IPS-NIHi11 (cell line): ENCODE data around the gene NIT1.

Source experiments
- DNase-seq: peaks from one replicate; pipeline ENCODE4 v3.0.0; 2012; ENCODE audit warnings: mixed read lengths, low spot score

NIT1 gene

DNA sequence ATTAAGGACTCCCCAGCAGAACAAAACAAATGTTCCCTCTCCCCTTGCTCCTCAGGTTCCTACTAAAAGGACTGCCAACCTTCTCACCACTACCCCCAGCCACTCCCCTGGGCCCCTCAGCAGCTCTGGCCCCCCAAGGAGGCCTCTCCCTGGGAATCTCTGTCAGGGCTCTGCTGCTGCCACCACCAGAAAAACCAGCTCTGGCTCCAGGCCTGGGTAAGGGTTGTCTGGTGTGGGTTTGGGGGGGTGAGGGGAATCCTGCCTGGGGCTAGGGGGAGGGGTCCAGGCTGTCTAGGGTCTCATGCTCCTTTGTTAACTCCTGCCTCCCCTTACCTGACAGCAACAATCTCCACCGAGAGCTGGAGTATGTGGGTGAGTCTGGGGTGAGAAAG is 33.3 kb upstream of the NIT1 start:
- no peak for DNase-seq

DNA sequence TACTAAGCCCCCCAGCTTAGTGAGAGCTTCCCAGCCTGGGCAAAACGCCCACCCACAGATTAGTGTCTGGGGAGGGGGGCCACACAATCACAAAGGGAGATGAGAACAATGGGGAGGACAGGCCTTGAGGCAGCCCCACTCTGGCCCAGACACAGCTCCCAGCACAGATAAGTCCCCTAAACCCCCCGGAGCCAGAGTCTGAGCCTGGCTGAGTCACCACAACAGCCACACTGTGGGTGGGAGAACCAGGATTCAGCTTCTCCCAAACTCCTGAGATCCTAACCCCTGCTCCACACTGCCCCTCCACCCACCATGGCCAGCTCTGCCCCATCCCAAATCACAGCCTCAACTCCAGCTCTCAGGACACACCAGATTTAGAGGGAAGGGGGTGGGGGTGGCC is 32.7 kb upstream of the NIT1 start:
- DNase-seq, result no peak

DNA sequence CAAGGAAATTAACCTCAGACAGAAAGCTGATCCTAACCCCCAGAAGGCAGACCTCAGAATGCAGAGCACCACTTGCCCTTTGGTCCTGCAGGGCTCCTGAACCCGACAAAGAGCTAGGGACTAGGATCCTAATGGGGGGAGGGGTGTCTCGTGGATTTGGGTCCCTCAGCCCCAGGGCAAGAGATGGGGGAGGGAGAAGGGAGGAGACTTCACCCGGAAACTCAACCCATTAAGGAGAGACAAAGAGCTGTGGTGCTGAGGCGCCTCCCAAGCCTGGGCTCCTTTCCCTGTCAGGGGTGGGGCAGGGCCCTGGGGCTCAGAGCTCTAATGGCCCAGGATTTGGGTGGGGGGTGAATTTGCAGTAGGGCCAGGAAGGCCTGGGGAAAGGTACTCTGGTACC is 31.4 kb upstream of the NIT1 start:
- no peak for DNase-seq

DNA sequence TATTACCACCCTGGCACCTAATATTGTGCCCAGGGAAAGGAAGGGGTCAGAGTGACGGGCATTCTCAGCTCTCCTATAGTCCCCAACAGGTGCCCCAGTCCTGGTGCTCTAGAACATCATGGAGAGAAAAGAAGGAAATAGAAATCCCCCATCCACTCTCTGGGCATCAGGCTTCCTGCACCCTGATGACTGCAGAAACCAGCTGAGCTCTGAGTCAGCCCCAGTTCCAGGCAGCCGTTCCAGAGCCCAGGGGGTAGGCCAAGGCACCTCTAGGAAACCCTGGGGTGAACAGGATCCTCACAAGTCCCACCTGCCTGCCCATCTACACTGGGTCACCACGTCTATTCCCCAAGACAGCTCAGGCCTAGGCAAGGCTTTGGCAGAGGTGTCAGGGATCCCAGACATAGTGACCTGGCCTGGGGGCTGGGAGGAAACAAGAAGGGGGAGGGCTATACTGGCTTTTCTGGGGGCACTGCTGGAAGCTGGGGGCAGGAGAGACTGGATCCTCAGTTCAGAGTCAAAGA is 29.3 kb upstream of the NIT1 start:
- DNase-seq, result no peak

DNA sequence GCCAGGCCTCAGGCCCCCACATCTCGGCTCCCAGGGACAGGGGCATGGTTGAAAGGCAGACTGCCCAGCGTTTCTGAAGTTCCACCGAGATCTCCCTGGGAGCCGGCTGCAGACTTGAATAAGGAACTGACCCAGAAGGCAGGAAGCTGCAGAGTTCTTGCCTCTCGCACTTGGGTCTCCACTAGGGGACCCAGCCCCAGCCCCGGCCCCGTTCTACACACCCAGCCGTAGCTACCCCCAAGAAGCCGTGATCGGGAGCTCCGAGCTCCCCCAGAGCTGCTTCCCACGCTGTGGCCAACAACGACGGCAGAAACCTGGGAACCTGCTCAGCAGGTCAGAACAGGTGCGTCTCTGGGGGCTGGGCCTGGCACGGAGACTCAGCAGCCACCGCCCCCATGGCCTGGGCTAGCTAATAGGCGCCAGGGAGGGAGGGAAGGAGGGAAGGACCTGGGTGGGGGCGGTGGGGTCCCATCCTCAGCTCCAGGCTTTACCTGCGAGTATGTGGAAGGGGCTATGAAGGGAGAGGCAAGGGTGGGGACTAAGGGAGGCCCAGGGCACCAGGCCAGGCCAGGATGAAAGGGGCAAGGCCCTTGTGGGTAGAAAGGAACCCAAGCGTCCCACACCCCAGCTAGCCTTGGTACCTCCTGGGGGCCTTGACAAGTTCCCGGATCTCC is 28.5 kb upstream of the NIT1 start, which contains the start of gene NECTIN4:
Gene NECTIN4 (minus strand): TSS at position 308 of the 674 bp plus-strand sequence. CDS start 262 bp downstream, at position 46.
- DNase-seq, result peak; percentile 66

DNA sequence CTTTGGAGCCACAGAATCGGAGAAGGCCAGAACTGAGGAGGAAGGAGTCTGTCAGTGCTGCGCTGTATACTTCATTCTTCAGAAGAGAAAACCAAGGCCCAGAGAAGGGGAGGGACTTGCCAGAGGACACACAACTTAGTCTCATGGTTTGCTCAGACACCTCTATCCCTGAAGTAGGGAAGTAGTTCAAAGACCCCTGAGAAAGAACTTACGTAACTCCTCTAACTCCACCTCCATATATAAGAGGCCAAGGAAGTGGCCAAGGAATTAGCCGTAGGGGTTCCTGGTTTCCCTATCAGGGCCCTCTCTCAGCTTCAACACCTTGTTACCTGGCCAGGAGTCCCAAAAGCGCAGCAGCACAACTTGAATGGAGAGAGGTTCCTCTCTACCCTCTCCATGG is 28.0 kb upstream of the NIT1 start:
- no peak for DNase-seq

DNA sequence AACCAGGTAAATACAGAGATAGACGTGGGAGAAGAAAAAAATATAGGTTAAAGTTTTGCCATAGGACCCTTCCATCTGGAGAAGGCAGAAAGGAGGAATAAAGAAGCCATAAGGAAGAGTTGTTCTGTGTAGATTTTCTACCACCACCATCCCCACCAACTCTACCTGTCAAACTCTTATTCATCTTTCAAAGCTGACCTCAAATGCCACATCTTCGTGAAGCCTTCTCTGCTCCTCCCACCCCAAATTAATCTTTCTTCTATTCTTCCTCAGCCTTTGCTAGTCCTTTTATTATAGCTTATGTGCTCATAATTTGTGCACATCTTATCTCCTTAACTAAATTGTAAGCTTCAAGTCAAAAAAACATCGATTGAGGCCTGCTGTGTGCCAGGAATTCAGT is 27.3 kb upstream of the NIT1 start:
- DNase-seq, result no peak

DNA sequence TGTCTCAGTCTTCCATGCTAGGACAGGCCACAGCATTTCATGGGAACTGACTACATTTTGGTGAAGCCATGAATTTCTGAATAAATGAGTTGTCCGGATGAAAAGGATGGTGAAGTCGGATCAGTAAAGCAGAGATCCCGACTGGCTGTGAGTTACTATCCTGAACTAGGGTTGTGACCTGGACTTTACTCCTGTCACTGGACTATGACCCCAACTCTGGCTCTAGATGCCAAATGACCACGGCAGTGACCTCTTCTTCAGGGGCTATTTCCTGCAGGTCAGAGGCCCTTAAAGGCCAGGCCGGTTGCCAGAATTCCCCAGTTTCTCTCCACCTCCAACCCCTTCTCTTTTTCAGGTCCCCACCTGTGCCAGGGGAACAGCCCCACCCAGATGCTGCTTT is 26.8 kb upstream of the NIT1 start:
- no peak for DNase-seq

DNA sequence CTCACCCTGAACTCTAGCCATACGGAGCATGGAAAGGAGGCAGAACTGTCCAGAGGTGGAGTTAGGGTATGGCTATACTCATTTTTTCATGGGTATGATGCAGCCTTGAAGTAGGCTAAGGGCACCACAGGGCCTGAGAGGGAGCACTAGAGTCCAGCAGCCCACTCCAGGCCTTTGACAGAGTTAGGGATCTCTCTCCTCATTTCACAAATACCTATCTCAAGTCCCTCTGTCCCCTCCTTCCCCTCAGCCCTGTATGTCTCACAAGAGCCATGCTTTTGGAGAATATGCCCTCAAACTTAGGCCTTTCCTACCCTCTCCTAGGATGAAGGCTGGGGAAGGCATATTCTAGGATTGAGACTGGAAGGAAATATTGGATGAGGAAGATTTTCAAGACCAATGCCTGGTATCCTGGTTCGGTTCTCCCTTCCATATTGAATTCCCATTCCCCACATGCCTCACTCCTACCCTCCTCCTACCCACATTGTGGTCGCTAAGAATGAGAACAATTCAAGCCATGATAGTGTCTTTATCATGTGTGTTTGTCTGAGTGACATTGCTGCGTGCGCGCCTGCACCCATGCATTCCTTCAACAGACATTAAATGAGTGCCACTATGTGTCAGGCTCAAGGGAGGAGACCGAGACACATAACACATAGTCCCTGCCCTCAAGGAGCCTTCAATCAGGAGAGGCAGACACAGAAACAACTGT is 26.0 kb upstream of the NIT1 start:
- DNase-seq, result no peak

DNA sequence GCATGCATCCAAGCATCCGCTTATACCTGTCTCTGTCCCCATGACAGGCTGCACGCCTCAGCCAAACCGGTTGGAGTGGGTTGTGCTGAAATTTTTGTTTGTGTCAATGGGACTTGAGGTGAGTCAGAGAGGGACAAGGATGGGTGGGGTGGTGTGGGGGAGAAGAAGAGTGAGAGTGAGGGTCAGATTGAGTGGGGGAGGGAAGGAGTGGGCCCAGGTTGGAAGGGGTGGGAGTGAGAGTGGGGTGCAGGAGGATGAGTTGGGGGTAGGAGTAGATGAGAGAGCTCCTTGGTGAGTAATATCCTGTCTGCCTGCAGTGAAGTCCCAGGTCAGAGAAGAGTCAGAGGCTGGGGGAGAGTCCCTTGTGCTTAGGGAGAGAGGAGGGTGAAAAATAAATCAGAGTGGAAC is 25.3 kb upstream of the NIT1 start:
- no peak for DNase-seq

DNA sequence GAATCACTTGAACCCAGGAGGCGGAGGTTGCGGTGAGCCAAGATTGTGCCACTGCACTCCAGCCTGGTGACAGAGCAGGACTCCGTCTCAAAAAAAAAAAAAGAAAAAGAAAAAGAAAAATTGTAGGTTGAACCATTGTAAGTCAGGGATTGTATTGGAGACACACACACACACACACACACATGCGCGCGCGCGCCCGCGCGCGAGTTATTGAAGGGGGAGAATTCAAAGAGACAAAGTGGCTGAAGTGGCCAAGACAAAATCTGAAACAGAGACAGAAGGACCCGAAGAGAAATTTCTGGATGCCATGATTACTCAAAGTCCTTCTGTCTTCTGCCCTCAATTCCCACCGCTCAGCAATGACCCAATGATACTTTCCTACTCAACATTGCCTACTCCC is 23.4 kb upstream of the NIT1 start:
- no peak for DNase-seq

DNA sequence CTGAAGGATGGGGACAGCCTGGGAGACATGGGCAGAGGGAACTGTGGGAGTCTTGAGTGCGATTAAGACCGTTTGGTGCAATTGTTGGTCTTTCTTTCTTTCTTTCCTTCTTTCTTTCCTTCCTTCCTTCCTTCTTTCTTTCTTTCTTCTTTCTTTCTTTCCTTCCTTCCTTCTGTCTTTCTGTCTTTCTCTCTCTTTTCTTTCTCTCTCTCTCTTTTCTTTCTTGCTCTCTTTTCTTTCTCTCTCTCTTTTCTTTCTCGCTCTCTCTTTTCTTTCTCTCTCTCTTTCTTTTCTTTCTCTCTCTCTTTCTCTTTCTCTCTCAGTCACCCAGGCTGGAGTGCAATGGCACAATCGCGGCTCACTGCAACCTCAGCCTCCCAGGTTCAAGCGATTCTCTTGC is 22.7 kb upstream of the NIT1 start:
- DNase-seq, result no peak

DNA sequence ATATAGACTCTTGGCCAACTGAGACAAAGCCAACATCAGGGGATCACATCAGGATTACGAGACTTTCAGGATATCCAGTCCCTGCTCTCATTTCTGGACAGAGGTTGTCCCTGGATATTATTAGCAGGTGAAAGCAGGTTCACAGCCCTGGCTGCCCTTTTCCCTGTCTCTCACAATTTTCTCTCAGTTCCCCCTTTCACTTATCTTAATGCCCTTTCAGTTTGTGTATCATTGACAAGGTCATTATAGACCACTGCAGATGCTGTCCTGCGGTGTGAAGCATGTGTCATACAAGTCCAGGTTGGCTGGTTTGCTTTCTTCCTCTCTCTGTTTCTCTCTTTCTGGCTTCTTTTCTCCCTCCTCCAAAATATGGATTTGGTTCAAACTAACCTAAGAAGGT is 21.9 kb upstream of the NIT1 start:
- no peak for DNase-seq

DNA sequence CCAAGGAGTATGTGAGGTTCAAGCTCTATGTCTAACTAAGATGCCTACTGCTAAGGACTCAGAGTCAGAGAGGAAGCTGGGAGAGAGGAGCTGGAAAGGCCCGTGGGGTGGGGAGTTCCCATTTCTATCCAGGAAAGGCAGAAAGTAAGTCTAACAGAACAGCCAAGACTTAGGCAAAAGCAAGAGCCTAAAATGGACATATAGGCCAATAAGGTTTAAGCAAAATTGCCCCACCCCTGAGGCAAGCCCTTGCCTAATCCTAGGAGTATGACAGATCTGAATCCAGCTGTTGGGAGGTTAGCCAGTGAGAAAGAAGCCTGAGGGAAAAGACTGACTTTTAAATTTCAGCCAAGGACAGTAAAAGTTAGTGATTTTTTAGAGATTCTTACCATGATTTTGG is 21.4 kb upstream of the NIT1 start:
- DNase-seq, result no peak

DNA sequence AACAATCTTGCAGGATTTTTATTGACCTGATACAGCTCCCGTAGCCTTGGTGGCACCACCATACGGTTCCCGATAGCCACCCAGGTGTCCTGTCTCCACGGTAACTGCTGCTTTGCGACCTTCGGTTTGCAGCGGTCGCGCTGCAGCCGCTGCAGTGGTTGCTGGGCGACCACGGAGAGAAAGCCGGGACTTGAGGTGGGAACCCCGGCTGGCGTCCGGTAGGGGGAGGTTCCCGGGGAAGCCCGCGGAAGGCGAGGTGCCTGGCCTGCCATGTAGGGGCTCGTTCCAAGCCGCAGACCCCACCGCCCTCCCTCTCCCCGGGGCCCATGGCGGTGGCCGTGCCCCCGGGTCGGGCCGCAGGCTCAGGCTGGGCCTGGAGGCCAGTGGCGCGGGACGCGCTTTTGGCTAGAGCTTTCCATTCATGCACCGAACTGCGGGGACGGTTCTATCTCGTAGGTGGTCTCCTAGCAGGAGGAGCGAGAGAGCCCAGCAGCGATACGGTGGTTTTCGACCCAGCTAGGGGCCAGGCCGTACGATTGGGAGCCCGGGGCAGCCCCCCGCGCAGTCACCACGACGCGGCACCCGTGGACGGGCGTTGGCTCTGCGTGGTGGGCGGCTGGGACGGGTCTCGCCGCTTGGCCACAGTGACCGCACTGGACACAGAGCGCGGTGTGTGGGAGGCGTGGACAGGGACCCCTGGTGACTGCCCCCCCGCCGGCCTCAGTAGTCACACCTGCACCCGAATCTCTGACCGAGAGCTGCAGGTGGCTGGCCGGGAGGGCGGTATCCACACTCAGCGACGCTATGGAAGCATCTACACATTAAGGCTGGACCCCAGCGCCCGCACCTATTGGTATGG is 19.5 kb upstream of the NIT1 start, which contains the start of gene KLHDC9:
Gene KLHDC9 (plus strand): TSS at position 152 of the 859 bp plus-strand sequence. CDS start 175 bp downstream, at position 327.
- peak; percentile 97 for DNase-seq

DNA sequence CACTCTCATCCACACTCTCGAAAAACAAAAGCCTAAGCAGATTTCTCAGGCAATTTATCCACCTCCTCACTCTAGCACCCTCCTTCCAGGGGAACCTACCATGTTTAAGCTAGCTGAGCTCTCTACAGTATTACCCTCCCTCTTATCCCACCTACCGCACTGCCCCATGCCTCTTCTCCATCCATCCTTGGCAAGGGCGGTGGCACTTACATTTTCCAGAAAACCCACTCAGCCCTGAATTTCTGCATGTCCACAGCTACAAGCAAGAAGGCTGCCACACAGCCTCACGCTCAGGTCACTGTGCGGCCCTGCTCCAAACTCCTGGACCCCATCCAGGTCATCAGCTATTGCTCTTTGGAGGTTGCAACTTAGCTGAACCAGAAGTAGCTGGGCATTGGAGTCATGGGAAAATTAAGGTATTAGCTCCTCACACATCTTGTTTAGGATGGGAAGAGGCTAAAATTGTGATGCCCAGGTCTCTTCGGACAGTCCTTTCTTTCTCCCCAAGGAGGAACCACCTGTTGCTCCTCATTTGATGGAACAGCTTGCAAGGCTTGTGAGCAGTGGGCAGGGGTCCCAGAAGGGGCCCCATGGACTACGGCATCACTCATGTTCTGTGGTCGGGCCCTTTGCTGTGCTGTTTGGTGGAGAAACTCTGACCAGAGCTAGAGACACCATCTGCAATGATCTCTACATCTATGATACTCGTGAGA is 18.7 kb upstream of the NIT1 start:
- DNase-seq, result no peak

DNA sequence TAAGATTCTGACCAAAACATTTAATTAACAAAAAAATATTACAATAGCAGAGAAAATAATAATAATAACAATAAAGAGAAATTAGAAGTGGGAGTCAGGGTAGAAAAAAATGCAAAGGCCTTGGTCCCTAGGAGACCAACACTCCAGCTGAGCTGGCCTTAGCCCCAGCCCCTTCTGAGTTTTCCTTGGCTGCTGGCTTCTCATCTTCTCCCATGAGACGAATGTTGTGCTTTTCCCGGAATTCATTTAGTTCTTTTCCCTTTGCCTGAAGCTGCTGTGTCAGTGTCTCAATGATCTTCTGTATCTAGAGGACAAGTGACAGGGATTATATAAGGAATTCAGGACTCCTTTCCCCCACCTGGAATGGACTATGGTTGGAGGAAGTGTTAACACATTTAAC is 17.3 kb upstream of the NIT1 start:
- DNase-seq, result no peak

DNA sequence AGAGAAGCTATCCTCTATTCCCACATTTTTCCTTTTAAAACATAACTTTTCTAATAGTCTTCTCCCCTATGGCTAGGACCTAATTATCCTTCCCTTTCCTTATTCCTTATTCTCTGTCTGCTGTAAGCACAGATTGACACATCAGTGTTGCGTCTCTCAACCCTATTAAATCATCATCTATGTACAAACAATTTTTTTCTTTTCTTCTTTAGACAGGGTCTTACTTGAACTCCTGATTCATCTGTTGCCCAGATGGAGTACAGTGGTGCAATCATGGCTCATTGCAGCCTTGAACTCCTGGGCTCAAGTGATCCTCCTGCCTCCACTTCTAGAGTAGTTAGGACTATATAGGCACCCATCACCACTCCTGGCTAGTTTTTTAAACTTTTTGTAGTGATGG is 11.5 kb upstream of the NIT1 start:
- DNase-seq, result no peak

DNA sequence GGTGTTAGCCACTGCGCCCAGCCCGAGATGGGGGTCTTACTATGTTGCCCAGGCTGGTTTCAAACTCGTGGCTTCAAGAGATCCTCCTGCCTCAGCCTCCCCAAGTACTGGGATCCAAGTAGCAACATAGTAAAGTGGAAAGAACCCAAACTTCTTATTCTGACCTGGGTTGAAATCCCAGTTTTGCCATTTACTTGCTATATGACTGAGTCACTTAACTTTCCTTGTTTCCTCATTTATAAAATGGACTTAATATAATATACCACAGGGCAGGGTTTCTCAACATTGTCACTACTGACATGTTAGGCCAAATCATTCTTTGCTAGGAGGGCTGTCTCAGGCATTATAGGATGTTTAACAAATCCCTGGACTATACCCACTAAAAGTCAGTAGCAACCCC is 6.8 kb upstream of the NIT1 start:
- no peak for DNase-seq

DNA sequence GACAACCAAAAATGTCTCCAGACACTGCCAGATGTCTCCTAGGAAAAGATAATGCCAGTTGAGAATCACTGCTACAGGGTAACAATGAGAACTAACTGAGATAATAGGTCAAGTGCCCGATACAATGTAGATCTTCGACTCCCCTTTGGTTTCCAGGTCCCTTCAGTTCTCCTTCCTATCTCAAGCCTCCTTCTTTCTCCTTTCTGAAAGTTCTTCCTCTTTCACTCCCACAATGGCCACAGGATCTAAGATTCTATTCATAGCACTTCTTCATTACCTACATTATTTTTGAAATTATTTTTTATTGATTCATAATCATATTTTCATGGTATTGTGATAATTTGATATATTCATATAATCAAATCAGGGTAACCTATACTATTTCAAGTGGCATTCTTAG is 6.4 kb upstream of the NIT1 start:
- no peak for DNase-seq

DNA sequence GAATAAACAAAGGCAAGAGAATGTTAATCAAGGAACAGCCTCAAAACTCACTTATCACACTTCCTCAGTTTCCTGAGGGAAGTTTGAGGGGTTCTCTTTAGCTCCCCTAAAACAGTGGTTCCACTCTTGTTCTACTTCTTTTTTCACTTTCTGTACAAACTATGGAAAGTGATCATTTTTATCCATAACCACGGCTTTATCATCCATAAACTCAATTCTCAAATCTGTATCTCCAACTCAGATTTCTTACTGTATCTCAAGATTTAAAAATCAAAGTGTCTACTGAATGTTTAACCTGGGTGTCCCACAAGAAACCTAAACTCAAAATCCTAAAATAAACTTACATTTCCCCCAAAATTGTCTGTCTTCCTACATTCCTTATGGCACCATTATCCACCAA is 4.0 kb upstream of the NIT1 start:
- no peak for DNase-seq

DNA sequence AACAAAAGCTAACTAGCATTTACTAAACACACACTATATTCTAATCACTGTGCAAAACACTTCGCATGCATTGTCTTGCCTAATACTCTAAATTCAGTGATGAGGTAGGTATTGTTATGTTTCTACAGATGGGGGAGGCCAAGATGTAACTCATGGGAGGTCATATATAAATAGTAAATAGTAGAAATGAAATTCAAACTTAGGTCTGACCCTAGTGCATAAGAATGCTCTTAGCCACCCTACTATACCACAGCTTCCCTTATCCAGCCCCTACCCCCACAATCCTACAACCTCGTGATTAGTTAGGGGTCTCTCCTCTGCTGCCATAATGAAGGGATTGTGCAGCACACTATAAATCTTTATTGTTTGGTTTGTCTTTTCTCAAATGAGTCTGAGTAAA is 3.3 kb upstream of the NIT1 start:
- DNase-seq, result no peak
